Measurements from ENCODE around the gene UTS2R.
"Not testable (repeated sequence)": the region's sequence is repeated elsewhere in the genome, so short reads cannot be mapped to it uniquely, and the experiment has no call there.

UTS2R gene

DNA sequence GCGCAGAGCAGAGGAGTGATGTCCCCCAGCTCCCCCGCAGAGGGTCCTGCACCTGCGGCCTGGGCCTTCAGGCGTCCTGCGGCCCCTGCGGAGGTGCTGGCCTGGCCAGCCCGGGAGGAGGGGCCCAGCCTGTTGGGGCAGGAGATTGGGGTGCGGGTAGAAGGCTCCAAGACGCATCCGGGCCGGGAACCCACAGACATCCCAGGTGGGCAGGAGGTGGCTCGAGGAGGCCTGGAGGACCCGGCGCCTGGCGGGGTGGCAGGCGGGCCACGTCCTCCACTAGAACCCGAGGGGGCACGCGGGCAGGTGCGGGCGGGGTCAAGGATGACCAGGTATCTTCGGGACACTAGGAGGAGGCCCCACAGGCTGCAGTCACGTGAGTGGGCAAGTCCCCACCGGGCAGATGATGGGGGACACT lies 37.4 kb upstream of the UTS2R start:
- DNase-seq (ENCODE audit: low read depth in 2 of 2): no peak

DNA sequence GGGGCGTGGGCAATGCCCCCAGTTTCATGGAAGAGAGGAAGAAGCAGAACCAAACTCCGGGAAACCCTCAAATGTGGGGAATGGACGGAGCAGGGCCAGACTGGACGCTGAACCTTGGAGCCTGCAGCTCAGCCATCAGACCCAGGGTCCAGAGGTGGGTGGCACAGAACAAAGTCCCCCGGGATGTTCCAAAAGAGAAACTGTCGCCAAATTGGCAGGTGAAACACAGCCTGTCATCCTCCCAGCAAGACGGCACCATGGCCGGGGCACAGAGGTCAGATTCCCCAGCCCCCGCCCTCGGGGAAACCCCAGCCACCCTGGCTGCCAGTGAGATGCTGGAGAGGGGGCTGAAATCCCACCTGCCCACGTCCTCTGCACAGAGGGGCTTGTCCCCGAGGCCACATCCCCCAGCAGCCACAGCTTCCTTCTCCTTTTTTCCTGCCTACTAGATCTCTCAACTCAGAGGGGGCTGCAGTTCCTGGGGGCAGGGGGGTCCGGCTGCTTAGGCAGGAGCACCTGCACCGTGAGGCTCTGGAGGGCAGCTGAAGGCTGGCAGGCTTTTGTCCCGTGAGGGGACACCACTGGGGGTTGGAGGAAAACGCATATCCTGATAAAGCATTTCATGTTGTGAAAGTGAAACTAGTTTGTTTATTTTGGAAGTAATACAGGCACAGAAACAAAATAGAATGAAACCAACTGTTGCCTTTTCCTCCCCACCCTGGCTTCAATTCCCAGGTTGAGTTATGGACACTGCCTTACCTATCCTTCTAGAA lies 36.8 kb upstream of the UTS2R start:
- no peak for DNase-seq (ENCODE audit: low read depth in 2 of 2)

DNA sequence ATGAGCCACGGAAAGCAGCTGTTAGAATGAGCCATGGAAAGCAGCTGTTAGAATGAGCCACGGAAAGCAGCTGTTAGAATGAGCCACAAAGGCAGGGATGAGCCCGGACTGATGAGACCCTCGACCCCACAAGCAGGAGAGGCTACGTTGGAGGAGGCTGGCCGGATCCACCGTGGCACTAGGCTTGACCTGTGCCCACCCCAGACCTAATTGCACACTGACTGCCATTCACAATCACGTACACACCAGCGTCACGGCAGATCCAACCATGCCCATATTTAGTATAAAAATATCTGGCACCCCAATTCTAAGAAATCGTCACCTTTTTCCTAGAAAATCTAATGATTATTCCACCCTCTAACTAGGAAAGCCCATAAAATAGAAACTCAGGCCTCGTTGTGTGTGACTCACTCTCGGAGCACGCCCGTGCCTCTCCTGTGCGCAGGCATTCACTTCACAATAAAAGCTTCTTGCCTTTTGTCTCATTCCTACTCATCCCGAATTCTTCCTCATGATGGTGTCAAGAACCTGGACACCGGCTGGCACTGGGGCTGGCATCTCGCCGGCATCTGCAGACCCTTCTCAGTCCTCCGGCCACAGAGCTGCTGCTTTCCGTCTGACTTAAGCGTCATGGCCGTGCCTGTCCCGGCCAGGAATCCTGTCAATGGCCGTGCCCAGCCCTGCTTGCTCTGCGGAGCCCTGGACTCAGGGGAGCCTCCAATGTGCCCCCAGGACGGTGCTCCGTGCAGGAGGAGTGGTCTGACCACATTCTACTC lies 32.5 kb upstream of the UTS2R start:
- DNase-seq (ENCODE audit: low read depth in 2 of 2): no peak

DNA sequence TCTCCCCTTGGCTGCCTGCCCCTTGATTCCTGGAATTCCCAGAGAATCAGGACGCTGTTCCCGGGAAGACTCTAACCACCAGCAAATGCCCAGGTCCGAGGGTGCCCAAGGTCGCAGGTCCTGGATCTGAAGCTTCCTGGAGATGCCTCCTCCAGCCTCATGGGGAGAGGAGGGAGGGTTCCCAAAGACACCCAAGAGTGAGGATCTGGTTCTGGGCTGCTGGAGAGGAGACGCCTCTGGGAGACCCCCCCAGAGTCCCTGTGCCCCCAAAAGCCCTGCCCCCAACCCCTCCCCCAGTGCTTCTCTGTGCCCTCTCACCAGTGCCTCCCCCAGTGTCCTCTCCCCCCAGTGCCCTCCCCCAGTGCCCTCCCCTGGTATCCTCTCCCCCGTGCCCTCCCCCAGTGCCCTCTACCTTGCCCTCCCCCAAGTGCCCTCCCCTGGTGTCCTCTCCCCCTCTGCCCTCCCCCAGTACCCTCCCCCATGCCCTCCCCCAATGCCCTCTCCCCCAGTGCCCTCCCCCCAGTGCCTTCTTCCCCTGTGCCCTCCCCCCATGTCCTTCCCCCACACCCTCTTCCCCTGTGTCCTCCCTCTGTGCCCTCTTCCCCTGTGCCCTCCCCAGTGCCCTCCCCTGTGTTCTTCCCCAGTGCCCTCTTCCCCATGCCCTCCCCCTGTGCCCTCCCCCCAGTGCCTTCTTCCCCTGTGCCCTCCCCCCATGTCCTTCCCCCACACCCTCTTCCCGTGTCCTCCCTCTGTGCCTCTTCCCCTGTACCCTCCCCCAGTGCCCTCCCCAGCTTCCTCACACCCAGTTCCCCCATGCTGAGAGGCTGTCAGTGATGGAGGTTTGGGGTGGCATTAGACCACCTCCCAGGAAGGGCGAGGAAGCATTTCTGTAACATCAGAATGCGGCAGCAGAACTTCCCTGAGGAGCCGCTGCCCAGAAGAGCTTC lies 31.7 kb upstream of the UTS2R start:
- DNase-seq (ENCODE audit: low read depth in 2 of 2): no peak

DNA sequence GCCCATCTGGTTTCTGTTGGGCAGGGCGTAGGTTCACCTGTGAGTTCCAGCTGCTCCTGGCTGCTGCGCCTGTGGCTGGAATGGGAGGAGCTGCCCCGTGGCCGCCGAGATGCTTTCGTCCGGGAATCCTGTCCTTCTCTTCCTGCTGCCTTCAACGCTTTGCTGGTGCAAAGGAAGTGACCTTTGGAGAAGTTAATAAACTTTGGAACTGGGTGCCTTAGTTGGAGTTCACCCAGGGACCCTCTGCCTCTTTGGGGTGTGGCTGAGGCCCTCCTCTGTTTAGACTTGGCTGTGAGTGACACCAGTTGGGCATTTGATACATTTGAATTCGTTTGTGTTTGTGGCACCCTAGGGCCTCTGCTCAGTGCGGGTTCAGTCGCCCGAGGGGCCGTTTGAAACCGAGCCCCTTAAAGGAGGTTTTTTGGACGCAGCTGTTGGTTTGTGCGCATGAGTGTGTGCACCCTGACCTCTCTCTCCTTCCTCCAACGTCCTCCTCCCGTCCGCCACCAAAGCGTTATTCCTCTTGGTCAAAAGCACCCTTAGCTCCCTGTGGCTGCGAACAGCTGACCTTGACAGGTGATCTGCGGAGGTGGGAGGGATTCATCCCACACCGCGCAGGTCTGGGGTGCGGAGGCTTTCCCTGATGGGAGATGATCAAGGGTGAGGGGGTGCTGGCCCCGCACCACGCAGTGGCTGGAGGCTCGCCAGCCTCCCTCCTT lies 29.0 kb upstream of the UTS2R start:
- DNase-seq (ENCODE audit: low read depth in 2 of 2): no peak

DNA sequence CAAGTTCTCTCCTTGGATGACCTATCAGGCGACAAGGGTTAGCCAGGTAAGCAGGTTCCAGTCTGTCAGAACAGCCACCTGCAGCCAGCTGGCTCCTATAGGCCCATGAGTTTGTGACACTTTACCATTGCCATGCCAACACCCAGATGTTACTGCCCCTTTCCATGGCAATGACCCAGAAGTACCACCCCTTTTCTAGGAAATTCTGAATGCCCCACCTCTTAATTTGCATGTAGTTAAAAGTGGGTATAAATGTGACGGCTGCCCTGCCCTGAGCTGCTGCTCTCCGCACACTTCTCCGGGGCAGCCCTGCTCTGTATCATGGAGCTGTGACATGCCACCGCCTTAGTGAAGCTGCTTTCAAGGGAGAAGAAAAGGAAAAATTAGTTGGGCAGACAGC lies 28.0 kb upstream of the UTS2R start:
- DNase-seq (ENCODE audit: low read depth in 2 of 2): no peak

DNA sequence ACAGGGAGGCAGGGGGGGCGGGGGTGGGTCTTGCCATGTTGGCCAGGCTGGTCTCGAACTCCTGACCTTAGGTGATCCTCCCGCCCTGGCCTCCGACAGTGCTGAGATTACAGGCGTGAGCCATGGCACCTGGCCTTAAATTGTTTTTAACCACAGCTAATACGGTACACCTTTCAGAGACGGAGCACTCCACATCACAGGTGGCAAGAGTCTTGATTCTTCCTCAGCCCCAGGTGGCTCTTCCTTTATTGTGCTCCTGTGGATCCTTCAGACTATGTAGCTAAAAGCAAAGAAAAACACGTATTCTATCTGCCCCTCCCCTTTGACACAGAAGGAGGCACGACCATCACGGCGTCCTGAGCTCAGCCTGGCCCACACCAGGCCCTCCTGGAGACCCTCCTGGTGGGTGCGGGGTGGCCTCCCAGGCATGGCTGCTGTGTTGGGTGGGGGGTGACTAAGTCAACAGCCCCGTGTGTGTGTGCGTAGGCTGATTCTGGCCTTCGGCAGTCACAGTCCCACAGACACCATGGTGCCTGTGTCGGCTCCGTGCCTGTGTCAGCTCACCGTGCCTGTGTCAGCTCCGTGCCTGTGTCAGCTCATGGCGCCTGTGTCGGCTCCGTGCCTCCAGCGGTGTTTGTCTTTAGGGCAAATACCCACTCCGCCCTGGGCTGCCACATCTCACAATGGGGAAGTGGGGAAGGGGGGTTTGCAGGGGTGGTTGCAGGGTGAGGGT lies 27.2 kb upstream of the UTS2R start:
- DNase-seq (ENCODE audit: low read depth in 2 of 2): no peak

DNA sequence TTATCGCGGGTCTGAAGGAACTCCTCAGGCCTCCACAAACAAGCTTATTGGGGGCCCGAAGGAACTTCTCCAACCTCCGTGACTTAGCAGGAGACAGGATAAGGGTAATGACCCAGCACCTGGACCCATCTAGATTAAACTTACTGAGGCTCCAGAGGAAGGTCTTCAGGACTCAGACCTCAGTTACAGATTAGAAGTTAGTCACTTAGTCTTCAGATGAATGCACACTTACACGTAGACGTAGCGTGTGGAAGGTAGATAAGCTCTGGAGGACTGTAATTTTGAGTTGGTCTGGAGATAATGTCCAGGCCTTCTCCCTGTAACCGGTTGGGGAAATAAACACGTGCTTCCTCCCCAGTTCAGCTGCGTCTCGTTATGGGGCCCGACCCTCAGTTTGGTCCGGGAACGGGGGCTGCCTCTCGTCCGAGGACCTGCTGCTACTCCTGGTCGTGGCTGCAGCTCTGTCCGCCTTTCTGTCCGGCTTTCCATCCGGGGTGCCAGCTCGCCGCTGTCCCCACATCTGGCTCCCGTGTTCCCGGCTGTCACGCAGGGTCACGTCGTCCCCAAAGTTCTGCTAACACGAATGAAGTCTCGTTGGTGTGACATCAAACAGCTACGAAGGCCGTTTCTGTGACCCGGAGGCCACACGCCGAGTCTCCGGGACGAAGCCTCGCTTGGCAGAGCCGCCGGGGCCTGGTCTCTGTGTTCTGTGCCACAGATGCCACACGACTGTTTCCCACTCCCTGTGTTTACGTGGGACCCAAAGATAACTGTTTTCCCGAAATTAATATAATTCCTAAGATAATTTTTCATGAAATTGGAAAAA lies 26.2 kb upstream of the UTS2R start:
- DNase-seq (ENCODE audit: low read depth in 2 of 2): no peak

DNA sequence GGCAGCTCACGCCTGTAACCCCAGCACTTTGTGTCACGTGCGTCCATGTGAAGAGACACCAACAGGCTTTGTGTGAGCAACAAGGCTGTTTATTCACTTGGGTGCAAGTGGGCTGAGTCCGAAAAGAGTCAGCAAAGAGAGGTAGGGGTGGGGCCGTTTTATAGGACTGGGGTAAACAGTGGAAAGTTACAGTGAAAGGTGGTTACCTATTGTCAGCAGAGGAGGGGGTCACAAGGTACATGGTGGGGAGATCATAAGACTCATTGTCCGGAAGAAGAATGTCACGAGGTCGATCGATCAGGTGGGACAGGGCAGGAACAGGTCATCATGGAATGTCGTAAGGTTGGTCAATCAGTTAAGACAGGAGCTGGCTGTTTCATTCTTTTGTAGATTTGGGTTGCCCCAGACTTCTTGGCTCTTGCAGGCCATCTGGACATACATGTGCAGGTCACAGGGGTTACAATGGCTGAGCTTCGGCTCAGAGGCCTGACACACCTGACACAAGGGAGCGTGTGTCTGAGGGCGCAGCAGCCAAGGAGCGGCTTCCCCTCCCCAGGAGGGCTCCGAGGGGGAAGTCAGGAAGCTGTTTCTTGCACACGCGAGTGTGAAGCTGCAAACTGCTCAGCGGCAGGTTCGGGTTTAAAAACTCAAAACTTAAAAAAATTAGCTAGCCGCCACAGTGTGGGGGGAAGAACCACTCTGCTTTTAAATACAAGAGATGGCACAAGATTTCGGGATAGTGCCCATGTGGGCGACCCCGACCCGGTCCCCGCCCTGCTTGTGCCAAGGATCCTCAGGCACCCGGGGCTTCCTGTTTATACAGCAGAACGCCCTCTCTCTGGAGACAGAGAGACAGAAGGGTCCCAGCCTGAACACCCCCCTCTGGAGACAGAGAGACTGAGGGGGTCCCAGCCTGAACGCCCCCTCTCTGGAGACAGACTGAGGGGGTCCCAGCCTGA lies 24.9 kb upstream of the UTS2R start:
- DNase-seq (ENCODE audit: low read depth in 2 of 2): no peak

DNA sequence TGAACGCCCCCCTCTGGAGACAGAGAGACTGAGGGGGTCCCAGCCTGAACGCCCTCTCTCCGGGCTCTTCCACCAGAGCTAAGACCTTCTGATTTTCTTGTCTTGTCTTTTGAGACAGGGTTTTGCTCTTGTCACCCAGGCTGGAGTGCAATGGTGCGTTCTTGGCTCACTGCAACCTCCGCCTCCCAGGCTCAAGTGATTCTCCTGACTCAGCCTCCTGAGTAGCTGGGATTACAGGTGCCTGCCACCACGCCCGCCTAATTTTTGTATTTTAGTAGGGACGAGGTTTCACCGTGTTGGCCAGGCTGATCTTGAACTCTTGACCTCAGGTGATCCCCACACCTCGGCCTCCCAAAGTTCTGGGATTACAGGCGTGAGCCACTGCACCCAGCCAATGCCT lies 23.6 kb upstream of the UTS2R start:
- not testable (repeated sequence) for DNase-seq (ENCODE audit: low read depth in 2 of 2)

DNA sequence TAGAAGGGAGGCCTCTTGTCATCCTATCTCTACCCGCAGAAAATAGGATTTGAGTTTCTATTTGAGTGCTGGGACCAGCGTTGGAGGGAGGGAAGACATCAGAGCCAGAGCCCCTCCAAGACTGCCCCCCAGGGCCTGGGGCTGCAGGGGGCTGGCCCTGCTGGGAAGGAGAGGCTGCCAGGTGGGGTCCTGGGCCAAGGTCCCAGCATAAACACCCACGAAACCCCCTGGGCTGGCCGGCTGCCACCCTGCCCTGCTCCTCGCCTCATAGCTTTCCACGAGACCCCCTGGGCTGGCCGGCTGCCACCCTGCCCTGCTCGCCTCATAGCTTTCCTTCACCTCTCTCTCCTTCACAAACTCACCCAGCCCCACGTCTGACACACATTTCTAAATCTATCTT lies 23.1 kb upstream of the UTS2R start:
- no peak for DNase-seq (ENCODE audit: low read depth in 2 of 2)

DNA sequence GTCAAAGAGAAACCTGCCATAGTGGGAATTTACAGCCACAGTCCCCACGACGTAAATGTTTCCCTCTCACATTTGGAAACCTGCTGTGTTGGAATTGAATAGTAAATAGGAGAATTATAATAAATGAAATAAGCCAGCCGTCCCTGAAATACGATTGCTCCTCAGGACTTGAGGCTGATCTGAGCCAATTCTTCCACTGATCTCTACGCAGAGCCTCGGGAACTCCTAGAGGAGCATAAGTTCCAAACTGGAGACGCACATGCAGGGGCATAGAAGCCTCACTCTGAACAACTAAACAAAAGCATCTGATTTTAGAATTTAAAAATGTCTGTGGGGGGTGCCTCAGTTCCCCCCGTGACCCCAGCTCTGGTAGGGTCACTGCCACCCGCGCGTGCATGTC lies 22.7 kb upstream of the UTS2R start:
- DNase-seq (ENCODE audit: low read depth in 2 of 2): no peak

DNA sequence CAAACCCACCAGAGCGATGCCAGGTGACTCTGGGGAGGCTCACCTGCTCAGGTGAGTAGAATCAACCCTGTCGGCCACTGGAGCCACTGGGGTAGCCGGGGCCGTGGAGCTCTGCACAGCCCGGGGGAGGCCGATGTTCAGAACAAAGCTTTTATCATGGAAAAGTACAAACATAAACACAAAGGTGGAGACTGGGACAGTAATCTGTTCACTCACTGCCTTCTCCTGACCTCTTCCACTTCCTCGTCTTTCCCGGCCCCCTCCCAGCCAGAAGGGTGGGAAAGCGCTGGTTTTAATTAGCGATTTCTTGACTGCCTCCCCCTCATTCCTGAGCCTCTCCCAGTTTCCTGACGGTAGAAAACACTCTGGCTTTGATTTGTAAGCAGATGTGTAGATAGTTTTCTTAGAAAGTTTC lies 22.3 kb upstream of the UTS2R start:
- no peak for DNase-seq (ENCODE audit: low read depth in 2 of 2)

DNA sequence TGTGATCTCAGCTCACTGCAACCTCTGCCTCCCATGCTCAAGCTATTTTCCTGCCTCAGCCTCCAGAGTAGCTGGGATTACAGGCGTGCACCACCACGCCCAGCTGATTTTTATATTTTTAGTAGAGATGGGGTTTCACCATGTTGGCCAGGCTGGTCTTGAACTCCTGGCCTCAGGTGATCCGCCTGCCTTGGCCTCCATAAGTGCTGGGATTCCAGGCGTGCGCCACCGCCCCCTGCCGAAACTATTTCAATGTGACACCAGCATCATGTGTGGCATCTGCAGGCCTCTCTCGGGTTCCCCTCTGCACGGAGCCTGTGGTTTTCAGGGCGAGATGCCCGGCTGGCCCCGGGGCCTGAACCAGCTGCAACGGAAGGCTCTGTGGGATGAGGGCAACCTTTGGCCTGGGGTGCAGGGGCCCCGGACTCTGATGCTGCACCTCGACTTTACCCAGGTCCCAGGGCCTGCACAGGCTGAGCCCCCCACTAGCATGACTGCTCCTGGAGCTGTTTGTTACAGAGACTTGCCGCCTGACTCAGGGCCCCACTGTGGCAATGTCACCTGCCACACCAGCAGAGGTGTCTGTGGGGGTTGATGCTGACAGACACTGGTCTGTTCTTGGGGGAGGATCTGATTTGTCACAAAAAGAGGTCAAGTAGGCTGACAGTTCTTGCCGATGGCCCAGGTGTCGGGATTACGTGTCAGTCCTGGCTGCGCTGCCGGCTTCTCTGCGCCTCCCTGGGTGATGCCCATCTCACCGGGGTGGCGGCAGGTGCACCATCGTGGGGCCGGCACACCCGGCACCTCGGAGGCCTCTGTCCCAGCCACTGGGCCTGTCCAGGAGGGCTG lies 21.2 kb upstream of the UTS2R start:
- no peak for DNase-seq (ENCODE audit: low read depth in 2 of 2)

DNA sequence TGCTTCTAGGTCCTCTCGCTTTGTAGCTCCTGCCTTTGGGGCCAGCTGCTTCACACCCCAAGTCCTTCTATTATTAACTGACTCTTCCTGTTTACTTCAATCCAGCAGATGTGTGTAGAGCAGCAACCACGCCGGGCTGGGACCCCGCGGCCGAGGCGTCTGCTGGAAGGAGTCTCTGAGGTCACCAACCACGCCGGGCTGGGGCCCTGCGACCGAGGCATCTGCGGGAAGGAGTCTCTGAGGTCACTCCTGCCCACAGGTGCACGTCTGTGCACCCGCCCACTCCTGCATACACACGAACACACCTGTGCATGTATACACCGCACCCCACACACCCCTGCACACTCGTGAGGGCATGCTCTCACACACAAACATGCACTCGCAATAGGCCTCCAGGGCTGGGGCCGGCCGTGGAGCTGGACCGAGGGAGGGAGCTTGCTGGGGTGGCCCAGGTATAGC lies 20.3 kb upstream of the UTS2R start:
- DNase-seq (ENCODE audit: low read depth in 2 of 2): no peak

DNA sequence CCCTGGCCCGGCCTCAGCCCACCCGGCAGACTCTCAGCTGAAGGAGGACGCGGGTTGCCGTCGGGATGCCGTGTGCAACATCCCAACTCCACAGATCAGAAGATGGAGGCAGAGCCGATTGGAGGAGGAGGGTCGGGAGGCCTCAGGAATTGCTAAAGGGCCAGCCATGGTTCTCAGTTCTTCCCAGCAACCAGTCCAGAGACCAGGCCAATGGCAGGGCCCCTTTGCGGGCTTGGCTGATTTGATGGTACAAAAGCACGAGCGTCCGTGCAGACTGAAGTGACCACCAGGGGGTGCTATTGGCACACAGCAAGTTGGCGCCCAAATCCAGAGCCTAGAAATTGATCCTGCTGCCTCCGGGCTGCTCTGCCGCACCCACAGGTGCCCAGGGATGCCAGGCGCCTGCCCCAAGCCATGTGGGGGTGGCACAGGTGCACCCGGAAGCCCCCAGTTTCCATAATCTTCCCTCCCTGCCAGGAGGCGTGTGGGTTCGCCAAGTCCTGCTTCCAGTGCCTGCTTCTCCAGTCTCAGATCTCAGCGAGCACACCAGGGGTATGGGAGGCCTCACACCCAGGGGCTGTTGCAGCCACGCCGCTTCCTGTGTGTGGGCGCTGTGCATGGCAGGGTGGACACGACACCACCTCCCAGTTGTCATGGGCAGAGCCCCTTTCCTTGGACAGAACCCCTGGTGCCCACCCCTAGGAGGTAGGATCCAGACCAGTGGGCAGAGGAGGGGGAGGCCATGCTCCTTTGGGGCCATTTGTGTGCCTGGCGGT lies 19.7 kb upstream of the UTS2R start:
- DNase-seq (ENCODE audit: low read depth in 2 of 2): peak; percentile 59 to 66

DNA sequence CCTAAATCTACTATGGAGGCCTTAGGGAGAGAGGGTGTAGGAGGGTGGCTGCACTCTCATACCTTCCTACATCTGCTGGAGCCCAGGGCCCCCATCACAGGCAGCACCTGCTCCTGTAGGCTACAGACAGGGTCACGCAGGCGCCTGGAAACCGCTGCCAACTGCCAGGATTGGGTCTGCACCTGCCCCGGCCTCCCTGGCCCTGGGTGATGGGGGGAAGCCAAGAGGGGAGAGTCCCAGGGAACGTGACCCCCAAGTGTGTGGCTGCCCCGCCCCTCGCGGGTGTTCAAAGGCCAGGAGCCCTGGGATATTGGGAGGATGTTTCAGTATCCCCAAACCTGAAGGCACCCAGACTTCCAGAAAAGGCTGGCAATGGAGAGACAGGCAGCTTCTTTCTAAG lies 18.1 kb upstream of the UTS2R start:
- DNase-seq (ENCODE audit: low read depth in 2 of 2): no peak
